NCI-H526 (cell line): ENCODE measurements around the gene ERG.

Source experiments
- DNase-seq, 2 experiments: peaks; one replicate each; lab custom pipeline; 2025; lab: John Stamatoyannopoulos, UW

ERG gene

DNA sequence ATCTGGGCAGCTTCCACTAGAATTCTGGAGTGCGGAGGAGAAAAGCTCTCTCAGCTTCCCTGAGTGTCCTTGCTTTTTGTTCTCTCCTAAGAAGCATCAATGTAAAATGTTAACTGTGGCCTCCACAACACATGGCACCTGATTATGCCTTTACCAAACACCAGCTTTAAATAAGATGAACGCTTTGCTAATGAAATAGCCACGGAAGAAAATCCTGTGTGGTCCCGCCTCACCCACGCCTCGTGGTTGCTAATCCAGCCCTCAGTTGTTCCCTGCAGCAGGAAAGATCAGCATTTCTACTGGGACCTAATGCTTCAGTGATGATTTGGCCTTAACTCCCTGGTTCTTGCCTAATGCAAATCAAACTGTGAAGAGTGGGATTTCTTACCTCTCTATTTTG is 1.8 kb upstream of the ERG start:
- no peak for DNase-seq

DNA sequence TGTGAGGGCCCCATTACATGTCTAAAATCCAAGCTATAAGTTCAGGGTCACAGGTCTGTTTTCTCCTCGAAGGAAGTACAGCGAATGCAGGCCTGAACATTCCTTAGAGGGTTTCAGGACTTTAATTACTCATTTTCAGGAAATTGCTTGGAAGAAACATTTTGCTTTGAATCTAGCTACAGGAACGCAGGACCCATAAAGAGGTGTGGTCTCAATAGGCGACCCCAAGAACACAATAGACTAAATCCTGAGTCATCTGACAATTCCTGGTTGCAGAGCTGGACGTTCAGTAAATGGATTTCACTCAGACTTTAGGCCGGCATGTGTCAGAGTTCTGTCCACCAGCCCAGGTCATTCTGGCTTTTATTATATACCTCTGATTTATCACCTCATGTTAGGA is 1.0 kb upstream of the ERG start:
- DNase-seq, result no peak

DNA sequence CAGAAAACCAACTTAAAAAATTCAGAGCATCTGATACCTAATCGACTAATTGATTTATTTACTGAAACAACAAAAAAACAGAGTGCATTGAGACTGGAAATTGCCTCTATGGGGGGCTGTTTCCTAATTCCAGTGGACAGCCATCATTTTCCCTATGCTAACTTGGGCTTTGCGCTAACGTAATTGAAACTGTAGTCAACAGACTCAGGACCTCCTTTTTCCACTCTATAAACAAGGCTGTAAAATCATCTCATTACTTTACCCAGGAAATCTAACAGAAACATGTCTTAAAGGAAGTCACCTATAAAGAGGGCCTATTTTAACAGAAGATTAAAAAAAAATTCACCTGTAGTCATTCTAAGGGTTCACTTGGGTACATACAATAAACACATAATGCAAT is 2.1 kb downstream of the ERG start:
- DNase-seq, result no peak

DNA sequence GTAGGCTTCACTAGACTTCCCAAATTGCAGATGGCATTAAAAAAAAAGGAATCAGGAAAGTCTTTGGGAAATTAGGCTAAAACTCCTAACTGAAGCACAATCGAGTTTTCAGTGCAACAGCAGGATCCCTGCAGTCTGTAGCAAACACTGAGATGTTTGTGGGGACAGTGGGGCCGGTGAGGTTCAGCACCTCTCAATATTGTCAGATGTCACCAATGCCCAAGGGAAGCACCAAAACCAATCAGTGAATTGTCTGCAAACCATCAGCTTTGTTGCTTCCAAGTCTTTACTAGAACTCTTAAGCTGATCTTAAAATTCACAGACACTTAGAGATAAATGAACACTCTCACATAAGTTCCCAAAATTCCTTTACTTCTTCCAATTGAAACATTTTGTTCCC is 2.6 kb downstream of the ERG start:
- no peak for DNase-seq

DNA sequence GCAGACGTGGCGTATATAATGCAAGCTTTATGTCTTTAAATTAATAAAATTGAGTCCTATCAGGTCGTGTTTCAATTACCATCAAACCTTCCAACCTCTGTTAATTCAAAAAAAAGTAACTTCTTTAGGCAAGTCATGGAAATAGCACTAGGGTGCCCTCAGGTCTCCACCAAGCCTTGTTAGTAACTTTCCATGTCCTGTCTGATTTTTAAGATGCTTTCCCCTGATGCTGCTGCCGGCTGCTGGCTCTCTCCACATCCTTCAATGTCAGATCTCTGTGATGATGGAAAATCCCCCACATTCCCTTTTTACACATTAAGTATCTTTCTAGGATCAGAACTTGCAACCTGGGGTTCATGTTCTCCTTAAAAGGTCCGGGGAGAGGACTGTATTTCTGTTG is 3.0 kb downstream of the ERG start:
- no peak for DNase-seq

DNA sequence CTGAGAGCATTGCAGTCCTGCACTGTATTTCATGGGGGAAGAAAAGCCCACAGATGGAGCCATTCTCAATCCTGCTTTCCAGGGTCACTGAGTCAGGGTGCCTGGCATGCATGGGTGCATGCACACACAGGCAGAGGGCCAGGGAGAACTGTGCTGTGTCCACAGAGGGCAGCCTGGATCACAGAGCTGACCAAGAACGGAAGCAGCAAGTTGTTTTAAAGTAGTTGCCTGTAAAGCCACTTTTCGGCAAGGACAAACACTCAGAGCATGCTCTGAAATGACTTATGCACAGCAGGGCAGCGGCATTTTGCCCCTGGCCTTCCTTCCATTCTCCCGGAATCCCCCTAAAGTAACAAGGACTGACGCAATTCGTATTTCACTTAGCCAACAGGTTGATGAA is 3.6 kb downstream of the ERG start:
- DNase-seq, result no peak

DNA sequence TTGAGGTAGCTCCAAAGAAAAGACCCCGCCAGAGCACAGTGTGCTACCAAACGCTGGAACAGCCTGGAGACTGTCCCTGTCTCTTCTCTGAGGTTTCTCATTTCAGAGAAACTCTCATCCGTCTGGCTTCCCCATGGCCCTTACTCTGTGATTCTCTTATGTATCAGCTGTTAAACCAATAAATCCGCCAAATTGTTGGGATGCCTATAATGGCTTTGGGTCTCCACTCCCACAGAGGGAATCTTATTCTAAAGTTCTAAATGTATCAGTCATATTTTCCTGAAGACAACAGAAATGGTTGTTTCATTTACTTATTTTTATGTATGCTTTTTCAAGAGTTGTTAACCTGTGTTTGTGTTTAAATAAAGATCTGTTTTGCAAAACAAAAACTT is 4.0 kb downstream of the ERG start:
- DNase-seq, result no peak

DNA sequence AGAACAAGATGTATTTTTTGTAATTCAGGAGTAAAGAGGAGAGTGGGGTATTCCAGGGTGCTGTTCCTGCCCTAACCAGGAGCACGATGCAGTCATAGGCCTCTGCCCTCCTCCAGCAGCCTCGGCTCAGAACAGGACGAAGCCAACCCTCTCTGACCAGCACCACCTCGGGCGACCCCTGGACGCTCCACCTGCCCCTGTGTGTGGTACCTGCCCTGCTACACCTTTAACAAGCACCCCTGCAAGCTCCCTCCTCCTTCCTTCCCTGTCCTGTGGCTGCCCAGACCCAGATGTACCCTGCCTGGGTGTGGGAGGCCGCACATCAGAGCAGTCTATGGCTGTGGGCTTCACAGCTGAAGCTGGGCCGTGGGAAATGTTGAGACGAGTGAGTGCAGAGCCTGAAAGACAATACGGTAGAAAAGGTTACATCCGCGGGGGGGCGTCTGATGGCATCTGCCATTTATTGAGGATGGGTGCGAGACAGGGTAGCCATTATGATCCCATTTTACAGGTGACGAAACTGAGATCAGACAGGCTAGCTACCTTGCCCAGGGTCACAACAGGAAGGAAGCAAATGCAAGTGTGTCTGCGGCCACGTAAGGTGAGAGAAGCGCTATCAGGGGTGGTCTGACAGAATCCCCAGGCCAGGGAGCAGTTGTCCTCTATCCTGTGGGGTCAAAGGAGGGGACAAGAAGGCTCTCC is 4.6 kb downstream of the ERG start:
- DNase-seq, result no peak

DNA sequence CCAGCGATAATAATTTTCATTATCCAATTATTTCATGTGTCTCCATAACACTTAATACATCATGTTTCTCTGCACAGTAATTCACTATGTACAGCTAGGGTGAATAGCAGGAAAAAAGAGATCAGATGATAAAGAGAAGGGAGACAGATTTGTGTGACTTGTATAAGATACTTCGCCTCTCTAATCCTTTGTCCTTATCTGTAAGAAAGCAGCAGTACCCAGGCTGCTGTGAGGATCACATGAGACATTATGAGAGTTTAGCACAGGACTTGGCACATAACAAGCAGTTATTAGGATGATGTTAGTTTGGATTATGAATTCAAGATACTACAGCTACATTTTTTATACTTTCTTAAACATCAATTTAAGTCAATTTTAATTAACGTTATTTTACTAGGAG is 6.3 kb downstream of the ERG start:
- no peak for DNase-seq

DNA sequence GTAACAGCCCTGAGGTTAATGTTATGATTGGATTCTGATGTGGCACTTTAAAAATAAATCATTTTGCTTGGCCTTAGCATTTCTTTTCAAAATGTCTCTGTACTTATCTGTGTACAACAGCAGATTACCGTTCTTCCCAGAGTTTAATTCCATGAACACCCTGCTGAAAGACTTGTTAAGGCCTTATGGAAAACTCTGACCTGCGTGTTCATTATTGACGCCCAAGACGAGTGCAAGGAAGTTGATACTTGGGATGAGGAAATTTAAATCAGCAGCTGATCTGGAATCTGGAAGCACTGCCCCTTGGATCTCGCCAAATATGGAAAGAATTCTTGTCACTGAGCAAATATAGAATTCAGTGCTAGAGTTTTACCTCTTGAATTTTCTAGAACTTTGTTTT is 6.7 kb downstream of the ERG start:
- DNase-seq, result no peak

DNA sequence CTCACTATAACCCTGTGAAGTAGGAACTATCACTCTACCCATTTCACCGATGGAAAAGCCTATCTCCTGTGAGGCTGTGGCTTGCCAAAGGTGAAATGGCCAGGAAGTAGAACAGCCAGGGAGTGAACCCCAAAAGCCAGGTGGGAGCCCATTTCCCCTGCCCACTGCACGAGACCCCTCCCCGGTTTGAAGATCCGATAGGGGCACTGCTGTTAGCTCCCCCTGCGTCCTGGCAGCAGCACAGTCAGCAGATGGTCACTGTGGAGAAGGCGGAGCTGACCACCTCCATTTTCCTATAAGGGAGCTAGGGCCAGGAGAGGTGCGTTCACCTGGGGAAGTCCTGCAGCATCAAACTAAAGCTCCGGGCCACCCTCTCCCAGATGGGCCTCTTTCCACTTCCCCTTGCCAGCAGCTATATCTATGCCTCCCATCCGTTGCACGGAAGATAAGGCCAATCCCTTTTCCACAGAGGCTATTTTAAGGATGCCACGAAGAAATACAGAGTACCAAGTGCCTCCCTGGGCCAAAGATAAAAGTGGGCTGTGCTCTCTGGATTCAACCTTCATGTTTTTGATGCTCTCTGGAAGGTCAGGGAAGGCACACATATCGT is 7.8 kb downstream of the ERG start:
- DNase-seq, result no peak

DNA sequence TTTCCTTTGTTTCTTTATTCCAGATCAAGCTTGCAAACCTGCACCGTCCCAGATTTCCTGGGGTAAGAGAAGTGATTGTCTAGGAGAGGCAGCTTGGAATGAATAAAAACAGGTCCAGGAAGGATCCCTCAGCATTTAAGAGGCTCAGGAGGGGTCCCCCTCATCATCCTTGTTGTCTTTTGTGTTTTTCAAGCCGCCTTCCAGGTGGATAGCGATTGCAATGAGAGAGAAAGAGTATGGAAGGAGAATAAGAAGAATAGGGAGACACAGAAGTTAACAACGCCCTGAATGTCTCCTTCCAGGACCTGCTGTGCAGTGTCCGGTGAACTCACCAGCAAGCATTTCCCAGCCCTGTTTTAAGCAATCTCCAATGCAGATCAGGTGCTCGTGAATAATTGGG is 8.5 kb downstream of the ERG start:
- DNase-seq, result no peak

DNA sequence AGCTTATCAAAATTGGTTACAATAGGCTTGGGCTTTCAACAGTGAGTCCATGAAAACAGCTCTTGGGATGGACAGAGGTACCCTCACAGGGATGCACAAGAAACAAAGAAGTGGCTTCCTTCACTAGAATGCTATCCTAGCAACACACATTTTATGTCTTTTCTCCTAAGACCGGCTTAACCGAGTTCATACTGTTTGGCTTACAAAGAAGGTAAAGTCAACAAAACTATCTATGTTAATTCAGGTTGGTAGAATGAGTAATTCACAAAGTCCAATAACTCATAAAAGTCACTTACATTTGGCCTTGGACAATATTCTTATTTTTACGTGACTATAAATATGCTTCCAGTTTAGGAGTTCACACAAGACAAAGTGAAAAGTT is 9.0 kb downstream of the ERG start:
- no peak for DNase-seq

DNA sequence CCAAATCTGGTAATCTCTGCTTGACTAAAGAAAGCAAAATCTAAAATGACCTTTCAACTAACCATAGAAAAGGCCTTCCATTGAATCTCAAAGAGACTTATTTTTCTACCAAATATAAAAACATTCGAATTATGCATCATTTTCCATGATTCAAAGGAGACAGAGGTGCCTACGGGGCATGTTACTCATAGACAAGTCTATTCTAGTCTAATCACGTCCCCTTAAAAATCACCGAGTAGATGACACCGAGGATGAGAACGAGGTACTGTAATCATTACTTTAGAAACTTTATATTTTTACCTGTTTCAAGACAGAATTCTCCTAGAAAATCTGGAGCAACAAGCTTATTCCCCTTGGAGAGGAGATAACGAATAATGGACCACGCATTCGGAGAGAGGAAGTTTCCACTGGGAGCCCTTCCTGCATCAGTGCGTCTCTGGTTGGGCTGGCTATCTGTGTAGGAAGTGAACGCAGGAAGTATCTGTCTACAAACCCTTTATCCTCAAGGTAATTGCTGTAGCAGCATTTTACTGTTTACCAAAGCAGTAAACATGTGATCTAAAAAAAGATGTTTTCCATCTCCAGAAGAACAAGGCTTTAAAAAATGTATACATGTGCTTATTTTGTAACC is 9.5 kb downstream of the ERG start:
- DNase-seq, result no peak

DNA sequence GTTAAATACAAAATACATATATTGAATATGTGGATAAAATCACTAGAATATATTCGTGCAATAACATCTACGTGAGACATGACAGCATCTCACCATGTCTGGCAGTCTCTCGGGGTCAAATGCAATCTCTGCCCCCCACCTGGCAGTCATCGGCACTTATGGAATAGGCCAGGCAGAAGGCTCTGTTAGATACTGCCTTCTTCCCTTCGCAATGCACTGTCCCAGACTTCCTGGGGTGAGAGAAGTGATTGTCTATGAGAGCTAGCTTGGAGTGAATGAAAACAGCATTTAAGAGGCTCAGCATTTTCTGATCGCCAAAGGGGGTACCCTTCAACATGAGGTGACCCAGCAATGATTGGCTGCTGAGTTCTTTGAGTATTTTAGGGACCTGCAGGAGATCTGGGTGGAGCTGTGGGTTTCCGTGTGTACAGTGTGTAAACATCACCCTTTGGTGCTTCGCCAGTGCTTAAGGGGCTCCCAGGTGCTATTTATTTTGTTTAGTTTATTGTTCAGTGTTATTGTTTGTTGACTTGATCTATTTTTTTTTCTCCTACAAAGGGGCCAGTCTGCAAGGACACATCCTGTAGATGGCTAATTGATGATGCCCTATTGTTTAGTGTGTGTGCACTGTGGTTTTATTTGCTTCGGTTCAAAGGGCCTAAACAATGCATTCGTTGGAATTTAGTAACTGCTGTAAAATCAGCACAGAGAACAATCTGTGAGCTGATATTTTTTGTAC is 10.2 kb downstream of the ERG start:
- DNase-seq, result peak; percentile 5 to 37

DNA sequence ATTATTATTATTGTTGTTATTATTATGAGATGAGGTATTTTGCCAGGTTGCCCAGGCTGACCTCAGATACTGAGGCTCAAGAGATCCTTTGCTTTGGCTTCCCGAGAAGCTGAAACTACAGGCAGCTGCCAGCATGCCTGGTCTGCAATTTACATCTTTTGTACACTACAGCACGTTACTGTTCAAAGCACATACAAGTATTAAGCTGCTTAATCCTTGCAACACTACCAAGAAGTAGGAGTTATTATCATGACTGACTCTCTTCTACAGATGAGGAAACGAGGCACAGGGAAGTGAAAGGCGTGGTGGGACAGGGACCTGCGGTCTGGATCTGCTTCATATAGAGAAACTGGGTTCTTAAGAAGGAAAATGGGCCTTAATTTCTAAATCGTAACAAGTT is 11.6 kb downstream of the ERG start:
- DNase-seq, result peak in 1 of 2 experiments; percentile 3

DNA sequence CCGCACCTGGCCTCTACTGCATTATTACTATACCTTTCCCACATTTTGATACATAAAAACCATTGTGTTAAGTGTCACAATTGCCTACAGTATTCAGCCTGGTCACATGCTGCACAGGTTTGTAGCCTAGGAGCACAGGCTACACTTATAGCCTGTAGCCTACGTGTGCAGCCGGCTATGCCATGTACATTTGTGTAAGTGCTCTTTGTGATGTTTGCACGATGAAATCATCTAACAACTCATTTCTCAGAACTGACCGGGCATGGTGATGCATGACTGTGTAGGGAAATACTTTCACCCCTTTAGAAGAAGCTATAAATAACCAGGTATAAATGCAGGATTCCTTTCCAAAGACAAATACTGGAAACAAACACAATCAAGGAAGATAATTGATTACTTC is 12.1 kb downstream of the ERG start:
- DNase-seq, result peak in 1 of 2 experiments; percentile 6

DNA sequence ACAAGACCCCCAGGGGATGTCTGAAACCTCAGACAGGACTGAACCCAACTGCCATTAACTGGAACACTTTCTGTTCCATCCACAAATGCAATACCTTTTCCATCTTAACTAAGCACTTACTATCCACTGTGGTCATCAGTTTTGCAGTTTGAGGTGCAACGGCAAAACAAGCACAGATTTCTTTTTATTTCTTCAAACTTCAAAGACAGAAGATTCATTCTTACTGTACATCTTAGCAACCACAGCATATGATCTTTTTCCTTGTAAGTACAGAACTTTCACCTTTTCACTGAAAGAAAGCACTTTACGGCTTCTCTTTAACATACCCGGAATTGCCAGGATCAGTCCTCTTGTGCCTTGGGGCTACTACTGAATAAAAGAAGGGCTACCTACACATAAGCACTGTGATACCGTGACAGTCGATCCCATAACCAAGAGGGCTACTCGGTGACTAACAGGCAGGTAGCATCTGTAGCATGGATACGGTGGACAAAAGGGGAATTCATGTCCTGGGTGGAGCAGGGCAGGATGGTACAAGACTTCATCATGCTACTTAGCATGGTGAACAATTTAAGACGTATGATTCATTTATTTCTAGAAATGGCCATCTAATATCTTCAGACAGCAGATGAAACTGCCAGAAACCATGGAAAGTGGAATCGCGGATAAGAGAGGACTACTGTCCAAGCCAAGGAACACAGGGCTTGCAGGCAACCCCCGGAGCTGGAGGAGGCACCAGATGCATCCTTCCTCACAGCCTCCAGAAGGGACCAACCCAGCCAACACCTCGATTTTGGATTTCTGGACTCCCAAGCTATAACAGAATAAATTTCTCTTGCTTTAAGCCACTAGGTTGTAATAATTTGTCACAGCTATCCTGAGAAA is 18.4 kb downstream of the ERG start:
- DNase-seq, result no peak

DNA sequence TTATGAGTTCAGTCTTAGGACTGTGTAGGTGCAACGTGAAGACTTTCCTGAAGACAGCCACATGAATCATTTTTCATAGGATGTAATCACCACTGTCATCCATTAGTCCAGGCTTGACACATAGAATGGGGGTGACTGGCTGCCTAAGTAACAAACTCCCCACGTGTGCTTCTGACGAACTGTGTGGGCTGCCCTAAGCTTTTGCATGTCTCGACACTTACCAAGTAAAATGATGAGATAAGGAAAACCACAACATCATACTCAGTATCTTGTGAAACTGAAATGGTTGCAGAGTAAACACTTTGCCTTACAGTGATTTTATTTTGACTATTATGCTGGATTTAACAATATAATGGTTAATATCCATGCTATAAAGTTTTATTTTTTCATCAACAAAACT is 19.5 kb downstream of the ERG start:
- DNase-seq, result no peak

DNA sequence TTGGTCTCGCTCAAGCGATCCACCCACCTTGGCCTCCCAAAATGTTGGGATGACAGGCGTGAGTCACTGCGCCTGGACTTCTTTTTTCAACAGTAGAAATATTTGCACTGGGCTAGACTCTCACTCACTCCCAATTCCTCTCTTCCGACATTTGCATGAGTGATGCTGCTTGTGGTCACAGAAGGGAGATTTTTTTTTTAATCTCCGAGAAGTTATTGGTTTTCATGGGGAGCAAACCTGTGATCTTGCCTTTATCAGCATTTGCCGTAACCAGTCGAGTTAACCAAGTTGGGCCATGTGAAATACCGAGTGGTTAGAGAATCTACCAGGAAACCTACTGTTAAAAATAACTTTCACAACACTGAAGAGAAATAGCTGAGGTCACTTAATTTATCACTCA is 21.1 kb downstream of the ERG start:
- DNase-seq, result no peak

DNA sequence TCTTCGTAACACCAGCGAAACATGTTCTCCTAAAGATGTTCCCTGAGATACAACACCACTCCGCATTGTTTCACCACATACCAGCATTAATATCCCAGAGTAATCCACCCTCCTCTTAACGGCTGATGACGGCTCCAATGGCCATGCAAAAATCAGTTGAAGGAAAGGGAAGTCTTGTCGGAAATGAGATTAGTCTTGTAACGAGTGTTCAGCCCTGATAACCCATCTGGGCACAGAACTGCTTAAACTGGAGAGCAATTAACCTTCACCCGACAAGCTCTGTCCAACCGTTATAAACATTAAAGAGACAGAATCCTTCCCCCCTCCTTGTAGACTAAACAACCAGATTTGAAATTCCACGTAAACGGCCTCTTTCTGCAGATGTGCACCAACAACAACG is 21.9 kb downstream of the ERG start:
- no peak for DNase-seq

DNA sequence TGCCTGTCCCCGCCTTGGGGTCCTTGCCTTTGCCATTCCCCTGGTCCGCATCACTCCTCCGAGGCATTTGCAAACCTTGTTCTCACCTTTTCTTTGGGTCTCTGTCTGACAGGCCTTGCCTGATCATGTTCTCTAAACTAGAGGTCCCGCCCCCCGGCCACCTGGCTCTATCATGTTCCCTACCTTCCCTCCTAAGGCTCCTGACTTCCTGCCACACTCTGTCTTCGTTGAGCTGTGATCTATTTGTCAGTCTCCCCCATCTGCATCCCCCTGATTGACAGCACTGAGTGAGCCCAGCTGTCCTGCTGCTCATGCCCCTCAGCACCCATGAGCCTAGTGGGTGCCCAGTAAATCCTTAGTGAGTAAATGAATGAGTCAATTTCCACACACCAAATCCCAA is 22.8 kb downstream of the ERG start:
- DNase-seq, result no peak
